ENCODE data around the gene JMJD1C. TPM values are rescaled to one million over a fixed set of nuclear protein-coding genes. Genes with fewer than 3 reads are reported as not detected.

JMJD1C gene
- total and polyA plus RNA-seq, 8 donors = 25.6 to 56.9 (median 36.7) TPM

- 73 to 79% methylated on average over 1 of the region's 1 CpG for WGBS, 2 donors
- intact Hi-C loops (cut with DNase I) = no loop called here
- Histone ChIP-seq H3K9me3 (no peaks in the 10 kb centered on the region), H3K4me1 (peaks cover 9 to 25% (median 15%) of the 10 kb centered on the region in 3 donors), H3K27me3 (no peaks in the 10 kb centered on the region), H3K4me3 (no peak overlapping the region), H3K27ac (no peak overlapping the region), H3K36me3 (no peaks in the 10 kb centered on the region)
- ATAC-seq (no peak), DNase-seq (no peak), FAIRE-seq (no peak)
- no peak for TF ChIP-seq CTCF (IDR thresholded peaks at IDR 0.05)
Measured at GRCh38 chr10:63416376-63416775, 49.4 kb downstream of the JMJD1C start.

GRCh38 chr10:63415640-63416244 is 50.0 kb downstream of the JMJD1C start:
- no peak for TF ChIP-seq CTCF (IDR thresholded peaks at IDR 0.05)
- no peak for ATAC-seq
- intact Hi-C loops (cut with DNase I) = no loop called here

GRCh38 chr10:63414481-63415260 is 51.1 kb downstream of the JMJD1C start:
- no peak for FAIRE-seq
- no peak overlapping the region for H3K4me3 ChIP-seq
- H3K27ac ChIP-seq = no peak overlapping the region
- intact Hi-C loops (cut with DNase I) = no loop called here
- H3K4me1 ChIP-seq = peaks cover 9 to 25% (median 15%) of the 10 kb centered on the region in 3 donors
- WGBS, 2 donors = 93 to 97% methylated on average over 7 of the region's 7 CpGs
- no peak for DNase-seq
- H3K36me3 ChIP-seq = no peaks in the 10 kb centered on the region
- no peaks in the 10 kb centered on the region for H3K9me3 ChIP-seq
- no peak for ATAC-seq
- TF ChIP-seq CTCF (IDR thresholded peaks at IDR 0.05) = no peak
- no peaks in the 10 kb centered on the region for H3K27me3 ChIP-seq

More at GRCh38 chr10:63415640-63416244, 50.0 kb downstream of the JMJD1C start:
- 52 to 53% methylated on average over 5 of the region's 5 CpGs for WGBS, 2 donors
- Histone ChIP-seq H3K27me3 (no peaks in the 10 kb centered on the region), H3K4me1 (peaks cover 9 to 25% (median 15%) of the 10 kb centered on the region in 3 donors), H3K36me3 (no peaks in the 10 kb centered on the region), H3K4me3 (no peak overlapping the region), H3K27ac (no peak overlapping the region), H3K9me3 (no peaks in the 10 kb centered on the region)
- FAIRE-seq (no peak), DNase-seq (no peak)

- Histone ChIP-seq H3K9me3 (no peaks in the 10 kb centered on the region), H3K27ac (no peak overlapping the region), H3K27me3 (no peaks in the 10 kb centered on the region), H3K4me3 (no peak overlapping the region), H3K4me1 (peaks cover 9 to 24% (median 15%) of the 10 kb centered on the region in 3 donors), H3K36me3 (no peaks in the 10 kb centered on the region)
- FAIRE-seq = no peak
- no peak for TF ChIP-seq CTCF (IDR thresholded peaks at IDR 0.05)
- WGBS, 2 donors = 47 to 53% methylated on average over 3 of the region's 3 CpGs
- ATAC-seq = no peak
- no peak for DNase-seq
- intact Hi-C loops (cut with DNase I) = no loop called here
Measured at GRCh38 chr10:63413429-63413828, 52.3 kb downstream of the JMJD1C start.

GRCh38 chr10:63412304-63412703 is 53.5 kb downstream of the JMJD1C start:
- H3K27me3 ChIP-seq = no peaks in the 10 kb centered on the region
- H3K27ac ChIP-seq = no peak overlapping the region
- no peaks in the 10 kb centered on the region for H3K9me3 ChIP-seq
- ATAC-seq (no peak), DNase-seq (no peak), FAIRE-seq (no peak)
- intact Hi-C loops (cut with DNase I) = no loop called here
- H3K36me3 ChIP-seq = no peaks in the 10 kb centered on the region
- H3K4me1 ChIP-seq = peaks cover 9 to 16% (median 15%) of the 10 kb centered on the region in 3 donors
- WGBS, 2 donors = 92% methylated on average over 5 of the region's 5 CpGs
- no peak overlapping the region for H3K4me3 ChIP-seq
- no peak for TF ChIP-seq CTCF (IDR thresholded peaks at IDR 0.05)

All from pancreas (tissue), 10 donors.